GM18867 (cell line): ENCODE results near the gene WDFY4.
"Not testable (repeated sequence)": the region's sequence is repeated elsewhere in the genome, so short reads cannot be mapped to it uniquely, and the experiment has no call there.

Source experiments
- ATAC-seq: cut with Tn5 transposase; IDR thresholded peaks from one replicate; pipeline ENCODE4 v1.9.1; 2021; ENCODE audit warnings: mild to moderate bottlenecking, moderate library complexity; ENCODE audit not compliant: unreplicated experiment

The WDFY4 gene, protein sequence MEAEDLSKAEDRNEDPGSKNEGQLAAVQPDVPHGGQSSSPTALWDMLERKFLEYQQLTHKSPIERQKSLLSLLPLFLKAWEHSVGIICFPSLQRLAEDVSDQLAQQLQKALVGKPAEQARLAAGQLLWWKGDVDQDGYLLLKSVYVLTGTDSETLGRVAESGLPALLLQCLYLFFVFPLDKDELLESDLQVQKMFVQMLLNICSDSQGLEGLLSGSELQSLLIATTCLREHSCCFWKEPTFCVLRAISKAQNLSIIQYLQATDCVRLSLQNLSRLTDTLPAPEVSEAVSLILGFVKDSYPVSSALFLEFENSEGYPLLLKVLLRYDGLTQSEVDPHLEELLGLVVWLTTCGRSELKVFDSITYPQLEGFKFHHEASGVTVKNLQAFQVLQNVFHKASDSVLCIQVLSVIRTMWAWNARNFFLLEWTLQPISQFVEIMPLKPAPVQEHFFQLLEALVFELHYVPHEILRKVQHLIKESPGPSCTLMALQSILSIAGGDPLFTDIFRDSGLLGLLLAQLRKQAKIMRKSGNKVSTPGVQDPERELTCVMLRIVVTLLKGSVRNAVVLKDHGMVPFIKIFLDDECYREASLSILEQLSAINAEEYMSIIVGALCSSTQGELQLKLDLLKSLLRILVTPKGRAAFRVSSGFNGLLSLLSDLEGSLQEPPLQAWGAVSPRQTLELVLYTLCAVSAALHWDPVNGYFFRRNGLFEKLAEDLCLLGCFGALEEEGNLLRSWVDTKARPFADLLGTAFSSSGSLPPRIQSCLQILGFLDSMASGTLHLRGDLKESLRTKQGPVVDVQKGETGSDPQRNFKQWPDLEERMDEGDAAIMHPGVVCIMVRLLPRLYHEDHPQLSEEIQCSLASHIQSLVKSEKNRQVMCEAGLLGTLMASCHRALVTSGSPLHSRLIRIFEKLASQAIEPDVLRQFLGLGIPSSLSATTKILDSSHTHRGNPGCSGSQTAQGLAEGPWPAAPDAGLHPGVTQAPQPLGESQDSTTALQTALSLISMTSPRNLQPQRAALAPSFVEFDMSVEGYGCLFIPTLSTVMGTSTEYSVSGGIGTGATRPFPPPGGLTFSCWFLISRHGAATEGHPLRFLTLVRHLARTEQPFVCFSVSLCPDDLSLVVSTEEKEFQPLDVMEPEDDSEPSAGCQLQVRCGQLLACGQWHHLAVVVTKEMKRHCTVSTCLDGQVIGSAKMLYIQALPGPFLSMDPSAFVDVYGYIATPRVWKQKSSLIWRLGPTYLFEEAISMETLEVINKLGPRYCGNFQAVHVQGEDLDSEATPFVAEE (N-terminal part only)

DNA sequence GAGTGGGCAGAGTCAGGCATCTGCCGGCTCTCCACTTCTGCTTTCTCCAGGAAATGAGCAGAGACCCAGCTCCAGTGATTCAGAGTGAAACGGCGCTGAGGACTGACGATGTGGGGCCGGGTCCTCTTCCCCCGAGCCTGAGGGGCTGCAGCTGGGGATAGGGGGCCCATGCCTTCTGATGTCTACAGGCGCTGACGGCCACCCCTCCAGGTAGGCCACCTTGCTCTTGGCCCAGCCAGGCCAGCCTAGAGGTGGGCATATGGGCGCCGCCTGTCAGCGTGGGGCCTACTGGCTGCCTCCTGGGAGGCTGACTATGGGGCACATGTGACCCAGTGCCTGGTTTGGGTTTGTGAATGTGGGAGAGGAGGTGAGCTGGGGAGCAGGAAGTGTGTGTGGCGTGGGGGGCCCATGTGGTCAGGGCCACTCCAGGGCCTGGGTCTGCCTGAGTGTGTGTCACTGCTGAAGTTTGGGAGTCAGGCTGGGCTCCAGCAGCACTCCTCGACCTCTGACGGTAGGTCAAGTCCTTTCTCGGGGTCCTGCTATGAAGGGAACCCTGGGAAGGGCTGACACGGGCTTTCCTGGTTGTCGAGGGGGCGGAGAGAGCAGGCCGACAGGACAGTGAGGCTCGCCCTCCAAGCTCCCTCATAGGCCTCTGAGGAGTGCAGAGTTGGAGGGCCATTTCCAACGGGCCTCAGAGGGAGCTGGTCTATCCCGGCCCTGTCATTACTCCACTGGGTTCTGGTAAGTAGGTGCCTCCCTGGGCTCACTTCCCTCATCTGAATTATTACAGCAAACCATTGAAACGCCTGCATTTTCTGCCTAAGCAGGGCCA is at the start of gene WDFY4:
Gene WDFY4, plus strand, starts transcription at position 82 of the 832 bp plus-strand sequence. CDS start 24,860 bp downstream, outside the sequence.
- peak; percentile 62 for ATAC-seq

DNA sequence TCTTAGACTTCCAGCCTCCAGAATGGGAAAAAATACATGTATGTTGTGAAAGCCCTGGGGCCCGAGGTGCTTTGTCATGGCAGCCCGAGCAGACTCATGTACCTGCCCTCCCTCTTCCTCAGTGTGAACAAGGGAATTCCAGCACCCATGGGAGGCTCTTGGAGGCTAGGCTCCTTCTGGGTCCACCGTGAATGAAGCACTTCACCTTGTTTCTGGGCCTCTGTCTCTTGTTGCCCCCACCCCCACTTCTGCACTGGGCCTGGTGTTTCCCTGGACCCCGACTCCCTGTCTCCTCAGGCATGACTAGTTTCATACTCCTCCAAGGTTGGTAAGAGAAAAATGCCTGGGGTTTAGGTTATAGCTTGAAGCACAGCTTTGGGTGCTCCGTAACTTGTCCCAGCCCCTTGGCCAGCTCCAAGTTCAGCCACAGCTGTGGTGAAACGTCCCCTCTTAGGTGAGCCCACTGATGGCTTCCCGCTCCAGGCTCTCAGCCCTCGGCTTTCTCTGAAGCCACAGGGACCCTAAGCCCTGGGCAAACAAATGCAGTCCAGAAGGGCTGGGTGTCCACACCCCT is 49.6 kb upstream of the WDFY4 start:
- ATAC-seq, result no peak

GRCh38 chr10:48636231-48636630 is 48.4 kb upstream of the WDFY4 start:
- no peak for ATAC-seq

DNA sequence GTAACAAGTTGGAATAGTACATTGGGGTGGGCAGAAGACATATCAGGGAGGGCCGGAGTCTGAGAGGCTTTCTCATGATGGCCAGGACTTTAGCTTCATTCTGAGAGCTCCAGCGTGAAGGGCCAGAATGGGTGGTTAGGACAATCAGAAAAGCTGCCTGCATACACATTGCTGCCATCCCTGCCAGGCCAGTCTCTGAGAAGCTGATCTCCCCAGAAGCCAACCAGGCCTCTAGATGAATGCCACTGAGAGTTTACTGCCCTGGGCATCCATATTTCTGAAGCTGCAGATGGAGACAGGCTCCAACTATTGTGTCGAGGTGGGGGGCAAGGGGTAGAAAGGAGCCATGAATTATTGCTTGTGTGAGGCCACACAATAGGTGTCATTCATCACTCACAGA is 47.8 kb upstream of the WDFY4 start:
- no peak for ATAC-seq

GRCh38 chr10:48638158-48638557 is 46.5 kb upstream of the WDFY4 start:
- ATAC-seq, result no peak

DNA sequence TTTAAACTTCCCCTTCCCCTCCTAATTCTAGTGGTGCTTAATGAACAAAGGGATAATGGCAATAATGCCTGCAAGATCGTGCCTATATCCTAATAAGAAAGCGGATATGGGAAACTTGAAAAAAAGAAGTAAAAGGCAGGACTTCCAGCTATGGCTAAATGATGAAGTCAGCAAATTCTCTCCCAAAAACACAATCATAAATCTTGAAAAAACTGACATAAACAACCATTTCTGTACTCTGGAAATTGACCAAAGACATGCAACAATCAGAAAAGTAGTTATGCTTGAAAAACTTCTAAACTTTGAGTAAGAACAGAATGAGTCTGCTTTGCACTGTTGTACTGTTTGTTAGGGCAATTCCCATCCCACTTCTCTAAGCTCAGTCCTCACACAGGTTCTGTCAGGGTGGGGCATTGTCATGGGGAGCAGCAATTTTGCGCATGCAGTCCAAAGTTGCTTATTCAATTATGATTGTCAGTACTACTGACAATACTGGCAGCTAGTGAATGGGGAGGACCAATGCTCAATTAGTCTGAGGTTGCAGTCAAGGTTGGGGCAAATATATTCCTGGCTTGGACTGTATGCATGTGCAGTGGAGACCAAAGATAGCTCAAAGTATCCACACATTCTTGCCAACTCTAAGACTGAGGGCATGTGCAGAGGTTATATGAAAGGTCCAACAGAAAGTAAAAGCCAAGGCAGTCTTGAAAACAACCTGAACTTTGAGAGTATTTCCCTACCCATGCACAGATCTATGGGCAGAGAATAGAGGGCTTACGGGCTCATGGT is 45.7 kb upstream of the WDFY4 start:
- ATAC-seq, result no peak

GRCh38 chr10:48639632-48640031 is 45.0 kb upstream of the WDFY4 start:
- no peak for ATAC-seq

DNA sequence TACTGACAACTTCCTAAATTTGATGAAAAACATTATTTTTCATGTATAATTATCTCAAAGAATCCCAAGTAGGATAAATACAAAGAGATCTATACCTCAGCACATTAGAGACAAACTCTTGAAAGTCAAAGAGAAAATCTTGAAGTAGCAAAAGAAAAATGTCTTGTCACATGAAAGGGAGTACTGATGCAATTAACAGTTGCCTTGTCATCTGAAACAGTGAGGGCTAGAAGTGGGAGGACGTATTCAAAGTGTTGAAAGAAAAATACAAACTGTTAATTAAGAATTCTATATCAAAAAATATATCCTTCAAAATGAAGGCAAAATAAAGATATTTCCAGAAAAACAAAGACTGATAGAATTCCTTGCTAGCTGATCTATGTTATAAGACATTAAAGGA is 44.3 kb upstream of the WDFY4 start:
- no peak for ATAC-seq

DNA sequence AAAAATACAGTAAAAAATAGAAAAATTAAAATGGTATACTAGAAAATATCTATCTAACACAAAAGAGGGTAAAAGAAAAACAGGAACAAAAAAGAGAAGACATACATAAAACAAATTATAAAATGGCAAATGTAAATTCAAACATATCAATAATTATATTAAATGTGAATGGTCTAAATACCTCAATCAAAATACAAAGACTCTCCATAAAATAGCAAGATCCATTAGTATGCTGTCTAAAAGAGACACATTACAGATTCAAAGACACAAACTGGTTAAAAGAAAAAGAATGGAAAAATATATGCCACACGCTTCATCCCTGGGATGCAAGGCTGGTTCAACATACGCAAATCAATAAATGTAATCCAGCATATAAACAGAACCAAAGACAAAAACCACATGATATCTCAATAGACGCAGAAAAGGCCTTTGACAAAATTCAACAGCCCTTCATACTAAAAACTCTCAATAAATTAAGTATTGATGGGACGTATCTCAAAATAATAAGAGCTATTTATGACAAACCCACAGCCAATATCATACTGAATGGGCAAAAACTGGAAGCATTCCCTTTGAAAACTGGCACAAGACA is 43.5 kb upstream of the WDFY4 start:
- ATAC-seq, result not testable (repeated sequence)

- no peak for ATAC-seq
These were observed 39.1 kb upstream of the WDFY4 start for GRCh38 chr10:48645600-48645999.

DNA sequence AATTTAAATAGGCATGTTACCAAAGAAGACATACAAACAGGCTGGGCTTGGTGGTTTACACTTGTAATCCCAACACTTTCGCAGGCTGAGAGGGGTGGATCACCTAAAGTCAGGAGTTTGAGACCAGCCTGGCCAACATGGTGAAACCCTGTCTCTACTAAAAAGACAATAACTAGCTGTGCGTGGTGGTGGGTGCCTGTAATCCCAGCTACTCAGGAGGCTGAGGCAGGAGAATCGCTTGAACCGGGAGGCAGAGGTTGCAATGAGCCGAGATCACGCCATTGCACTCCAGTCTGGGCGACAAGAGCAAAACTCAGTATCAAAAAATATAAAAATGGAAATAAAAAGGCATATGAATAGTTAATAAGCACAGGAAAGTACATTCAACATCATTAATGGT is 37.6 kb upstream of the WDFY4 start:
- ATAC-seq, result not testable (repeated sequence)

GRCh38 chr10:48648172-48648942 is 36.3 kb upstream of the WDFY4 start:
- ATAC-seq, result no peak

DNA sequence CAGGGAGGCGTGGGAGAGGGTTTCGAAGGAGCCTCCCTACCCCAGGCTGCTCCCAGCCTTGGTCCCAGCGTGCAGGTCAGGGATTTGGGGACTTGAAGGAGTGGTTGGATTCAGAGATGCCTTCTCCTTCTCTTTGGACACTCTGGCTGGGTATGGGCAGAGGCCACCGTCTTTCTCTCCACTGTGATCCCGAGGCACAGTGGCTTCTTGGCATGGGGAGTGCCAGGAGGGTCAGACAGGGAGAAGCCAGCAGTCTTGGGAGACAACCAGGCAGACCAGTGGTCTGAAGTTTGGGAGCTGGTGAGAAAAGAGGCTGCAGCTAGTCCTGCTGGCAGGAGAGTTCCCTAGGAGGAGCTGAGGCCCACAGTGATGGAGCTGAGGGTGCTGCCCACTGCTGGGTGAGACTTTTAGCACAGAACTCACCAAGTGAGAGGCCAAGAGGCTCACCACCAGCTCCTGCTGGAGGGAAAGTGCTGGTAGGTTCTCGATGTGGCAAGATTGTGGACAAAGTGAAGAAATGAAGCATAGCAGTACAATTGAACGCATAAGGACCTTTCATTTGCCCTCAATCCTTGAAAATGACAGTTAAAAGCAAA is 35.2 kb upstream of the WDFY4 start:
- no peak for ATAC-seq

DNA sequence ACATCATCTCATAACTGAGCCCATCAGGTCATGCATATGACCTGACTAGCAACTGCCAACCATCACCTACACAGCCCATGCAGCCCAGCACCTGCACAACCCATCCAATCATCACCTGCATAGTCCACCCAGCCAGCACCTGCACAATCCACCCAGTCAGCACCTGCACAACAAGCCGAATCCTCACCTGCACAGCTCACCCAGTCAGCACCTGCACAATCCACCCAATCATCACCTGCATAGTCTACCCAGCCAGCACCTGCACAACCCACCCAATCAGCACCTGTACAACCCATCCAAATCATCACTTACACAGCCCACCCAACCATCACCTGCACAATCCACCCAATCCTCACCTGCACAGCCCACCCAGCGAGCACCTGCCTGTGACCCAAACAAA is 33.4 kb upstream of the WDFY4 start:
- no peak for ATAC-seq

GRCh38 chr10:48651839-48652238 is 32.8 kb upstream of the WDFY4 start:
- ATAC-seq, result no peak

DNA sequence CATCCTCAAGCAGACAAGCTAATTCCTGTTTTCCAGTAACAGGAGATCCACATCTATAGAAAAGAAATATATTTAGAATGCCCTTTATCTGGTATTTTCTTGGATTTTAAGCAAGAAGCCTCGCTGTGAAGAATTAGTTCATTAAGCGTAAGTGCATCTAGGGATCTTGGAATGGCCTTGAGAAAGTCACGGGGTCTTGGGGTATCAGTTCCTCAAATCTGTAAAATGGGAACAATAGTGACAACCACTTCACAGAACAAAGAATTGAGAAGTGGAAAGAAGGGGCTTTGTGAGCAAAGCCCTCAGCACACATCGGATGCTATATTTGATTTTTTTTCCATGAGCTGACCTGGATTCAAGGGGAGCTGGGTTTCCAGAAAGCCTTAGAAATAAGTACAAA is 32.3 kb upstream of the WDFY4 start:
- no peak for ATAC-seq

- no peak for ATAC-seq
These were observed 31.3 kb upstream of the WDFY4 start for GRCh38 chr10:48653347-48653746.
